GM11168 (cell line): ENCODE data around the gene C19orf81.

Experiments used
- in situ Hi-C: fragments of 300-500 bp; cut with MboI; formaldehyde crosslinking; loops from one replicate; pipeline ENCODE4 v1.12.0; 2022; ENCODE audit warnings: low sequenced_read_pairs; ENCODE audit not compliant: unreplicated experiment

The C19orf81 gene

DNA sequence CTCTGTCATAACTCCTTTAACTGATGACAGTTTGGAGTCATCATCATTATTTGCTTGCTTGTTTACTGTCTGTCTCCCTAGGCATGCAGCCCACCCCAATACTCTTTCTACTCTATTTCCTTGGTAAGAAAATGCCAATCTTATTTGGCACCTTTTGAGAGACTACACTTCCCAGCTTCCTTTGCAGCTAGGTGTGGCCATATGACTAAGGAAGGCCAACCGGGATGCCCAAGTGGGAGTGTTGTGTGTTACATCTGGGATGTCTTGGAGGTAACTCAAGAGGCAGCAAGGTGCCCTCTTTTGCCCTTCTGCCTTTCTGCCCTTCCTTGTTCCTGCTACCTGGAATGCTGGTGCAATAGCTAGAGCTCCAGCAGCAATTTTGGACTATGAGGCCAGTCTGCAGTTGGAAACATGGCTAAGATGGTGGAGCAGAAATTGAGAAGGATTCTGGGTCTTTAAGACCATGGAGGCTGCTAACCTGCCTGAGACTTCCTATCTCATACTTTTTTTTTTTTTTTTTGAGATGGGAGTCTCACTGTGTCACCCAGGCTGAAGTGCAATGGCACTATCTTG, 27.5 kb downstream of the C19orf81 start:
- in situ Hi-C loops = no loop called here

DNA sequence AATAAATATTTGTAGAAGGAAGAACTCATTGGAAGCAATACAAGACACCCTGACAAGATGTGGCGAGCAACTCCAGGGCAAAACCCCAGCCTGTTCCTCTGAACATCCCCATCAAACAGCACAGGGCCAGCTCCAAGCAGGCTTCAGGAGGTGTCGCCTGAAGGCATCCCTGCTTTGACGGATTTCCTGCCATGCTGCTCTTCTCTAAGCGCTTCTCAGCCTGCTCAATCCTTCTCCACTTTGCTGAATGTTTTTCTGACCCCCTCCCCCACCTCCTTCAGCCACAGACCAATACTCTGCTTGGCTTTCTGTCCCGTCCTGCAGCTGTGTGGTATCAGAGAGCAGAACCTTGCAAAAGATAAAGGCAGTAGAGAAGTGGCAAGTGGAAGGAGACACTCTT, 28.4 kb downstream of the C19orf81 start:
- in situ Hi-C loops = no loop called here

DNA sequence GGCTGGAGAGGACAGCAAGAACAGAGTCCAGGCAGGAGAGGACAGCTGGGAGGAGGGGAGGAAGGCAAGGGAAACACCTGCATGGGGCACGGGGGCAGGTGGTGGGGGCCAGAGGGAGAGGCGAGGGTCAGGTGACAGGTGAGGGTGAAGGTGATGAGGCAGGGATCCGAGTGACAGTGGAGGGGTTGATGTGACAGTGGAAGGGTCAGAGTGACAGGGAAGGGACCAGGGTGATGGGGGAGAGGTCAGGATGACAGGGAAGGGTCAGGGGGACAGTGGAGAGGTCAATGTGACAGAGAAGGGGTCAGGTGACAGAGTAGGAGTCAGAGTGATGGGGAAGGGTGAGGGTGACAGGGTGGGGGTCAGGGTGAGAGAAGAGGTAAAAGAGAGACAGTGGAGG, 29.1 kb downstream of the C19orf81 start:
- in situ Hi-C loops = no loop called here

DNA sequence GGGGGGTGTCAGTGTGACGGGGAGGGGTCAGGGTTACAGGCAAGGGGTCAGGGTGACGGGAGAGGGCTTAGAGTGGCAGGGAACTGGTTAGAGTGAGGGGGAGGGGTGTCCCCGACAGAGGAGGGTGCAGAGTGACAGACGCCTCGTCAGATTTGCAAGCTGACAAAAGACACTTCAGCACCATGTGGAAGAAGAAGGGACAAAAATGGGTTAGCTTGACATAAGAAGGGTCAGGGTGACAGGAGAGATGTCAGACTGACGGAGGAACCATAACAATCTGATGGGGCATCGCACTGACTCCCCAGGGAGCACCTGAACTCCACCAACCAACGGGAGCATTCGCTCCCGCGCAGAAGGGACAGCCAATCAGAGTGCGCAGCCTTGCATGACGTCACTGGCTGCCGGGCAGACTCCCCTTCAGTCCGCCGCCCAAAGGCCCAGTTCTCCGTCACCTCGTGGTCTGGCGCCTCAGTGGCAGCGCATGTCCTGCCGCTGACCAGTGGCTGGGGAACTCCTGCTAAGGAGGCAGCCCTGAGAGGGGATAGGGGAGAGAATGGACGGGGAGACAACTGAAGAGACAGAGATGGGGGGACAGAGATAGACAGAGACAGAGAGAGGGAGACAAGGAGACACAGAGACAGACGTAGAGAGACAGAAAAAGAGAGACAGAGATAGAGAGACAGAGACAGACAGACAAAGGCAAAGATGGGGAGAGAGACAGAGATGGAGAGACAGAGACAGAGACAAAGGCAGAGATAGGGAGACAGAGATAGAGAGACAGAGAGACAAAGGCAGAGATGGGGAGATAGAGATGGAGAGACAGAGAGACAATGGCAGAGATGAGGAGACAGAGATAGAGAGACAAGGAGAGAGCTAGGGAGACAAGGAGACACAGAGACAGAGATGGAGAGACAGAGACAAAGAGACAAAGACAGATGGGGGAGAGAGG, 30.2 kb downstream of the C19orf81 start:
- in situ Hi-C loops = no loop called here

DNA sequence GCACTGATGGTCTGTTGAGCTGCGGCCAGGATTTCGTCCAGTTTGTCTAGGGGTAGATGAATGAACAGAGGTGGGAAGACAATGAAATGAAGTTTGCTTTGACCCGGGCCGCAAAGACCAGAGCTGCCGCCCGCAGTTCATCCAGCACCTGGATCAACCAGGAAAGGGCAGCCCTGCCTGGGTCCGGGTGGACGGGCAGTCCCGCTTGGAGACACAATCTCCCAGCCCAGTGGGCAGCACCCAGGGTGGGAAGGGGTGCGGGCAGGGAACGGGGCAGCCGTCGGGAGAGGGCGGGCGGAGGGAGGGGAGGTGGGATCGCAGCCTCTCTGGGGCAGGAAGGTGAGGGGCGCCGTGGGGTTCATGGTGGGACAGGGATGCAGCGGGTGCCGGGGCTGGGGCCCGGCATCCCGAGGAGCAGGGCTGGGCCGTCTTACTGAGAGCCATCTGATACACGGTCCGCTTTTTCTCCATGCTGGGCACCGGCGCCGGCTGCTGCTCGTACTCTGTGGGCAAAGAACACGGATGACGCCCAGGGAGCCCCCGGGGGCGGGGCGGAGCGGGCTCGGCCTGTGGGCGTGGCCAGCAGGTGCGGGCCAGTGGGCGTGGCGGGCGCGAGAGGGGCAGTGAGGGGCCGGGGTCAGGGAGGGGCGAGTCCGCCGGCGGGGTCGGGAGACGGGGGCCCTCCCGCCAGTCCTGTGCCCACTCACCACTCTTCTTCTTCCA, 37.2 kb downstream of the C19orf81 start:
- in situ Hi-C loops = no loop called here

DNA sequence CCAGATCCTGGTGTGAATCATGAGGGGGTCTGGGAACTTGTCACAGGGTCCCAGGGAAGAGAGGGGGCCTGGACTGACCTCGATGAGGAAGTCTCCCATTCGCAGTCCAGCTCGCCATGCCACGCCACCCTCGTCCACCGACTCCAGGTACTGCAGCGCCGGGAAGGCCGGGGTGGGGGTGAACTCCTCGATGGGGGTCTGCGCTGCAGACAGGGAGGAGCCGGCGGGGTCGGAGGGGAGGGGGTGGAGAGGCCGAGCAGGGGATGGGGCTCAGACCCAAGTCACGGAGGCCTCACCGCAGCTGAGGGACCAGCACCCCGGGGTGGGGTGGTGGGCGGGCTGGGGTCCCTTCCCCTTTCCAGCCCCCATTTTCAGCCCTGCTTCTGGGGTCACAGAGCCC, 39.5 kb downstream of the C19orf81 start:
- in situ Hi-C loops = no loop called here

DNA sequence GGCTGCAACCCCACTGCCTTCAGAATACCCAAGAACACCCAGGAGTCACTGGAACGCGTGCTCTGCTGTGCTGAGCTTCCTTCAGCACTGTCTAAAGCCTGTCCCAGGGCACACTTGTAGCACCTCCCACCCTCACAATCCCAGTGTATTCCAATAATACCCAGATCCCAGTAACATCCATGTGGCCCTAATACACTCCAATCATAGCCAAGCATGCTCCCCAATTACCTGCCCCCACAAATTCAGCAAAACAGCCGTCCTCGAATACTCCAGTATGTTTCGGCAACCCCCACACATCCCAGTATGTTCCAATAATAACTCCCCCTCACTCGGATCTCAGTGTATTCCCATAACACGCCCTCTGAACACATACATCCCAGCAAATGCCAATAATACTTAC, 41.2 kb downstream of the C19orf81 start:
- in situ Hi-C loops = no loop called here

DNA sequence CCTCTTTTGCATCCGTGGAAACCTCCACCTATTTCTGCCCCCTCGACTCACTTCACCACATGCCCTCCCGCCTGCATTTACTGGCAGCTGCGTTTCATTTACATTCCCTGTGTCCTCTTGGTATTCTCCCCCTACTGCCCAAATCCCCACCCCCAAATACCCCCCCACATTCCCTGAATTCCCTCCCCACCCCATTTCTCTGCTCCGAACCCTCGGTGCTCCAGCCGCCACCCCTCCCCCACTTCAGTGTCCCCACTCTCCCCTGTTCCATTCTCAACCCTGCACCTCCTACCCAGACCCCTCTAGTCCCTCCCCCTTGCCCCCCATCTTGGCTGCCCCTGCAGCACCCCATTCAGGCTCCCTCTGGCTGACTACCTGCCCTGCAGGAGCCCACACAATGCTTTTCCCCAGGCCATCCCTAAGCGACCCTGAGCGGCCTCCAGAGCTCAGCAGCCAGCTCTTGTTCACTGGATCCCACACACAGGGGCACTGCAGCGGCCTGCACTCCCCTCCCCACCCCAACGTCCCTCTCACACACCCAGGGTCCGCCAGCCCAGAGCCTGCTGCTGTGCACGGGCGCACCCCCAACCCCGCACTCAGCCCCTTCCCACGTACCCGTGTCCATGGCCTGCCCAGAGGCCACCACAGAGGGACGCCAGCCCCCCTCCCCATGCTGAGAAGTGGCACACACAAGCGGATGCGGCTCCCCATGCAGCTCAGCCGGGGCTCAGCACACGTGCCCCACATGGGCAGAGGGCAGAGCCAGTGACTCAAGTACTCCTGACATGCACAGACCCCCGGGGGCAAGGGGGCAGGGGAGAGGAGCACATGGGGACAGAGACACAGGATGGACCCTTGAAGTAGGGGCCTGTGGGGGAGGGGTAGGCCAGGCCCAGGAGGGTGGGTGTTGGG, 44.1 kb downstream of the C19orf81 start:
- in situ Hi-C loops = no loop called here

DNA sequence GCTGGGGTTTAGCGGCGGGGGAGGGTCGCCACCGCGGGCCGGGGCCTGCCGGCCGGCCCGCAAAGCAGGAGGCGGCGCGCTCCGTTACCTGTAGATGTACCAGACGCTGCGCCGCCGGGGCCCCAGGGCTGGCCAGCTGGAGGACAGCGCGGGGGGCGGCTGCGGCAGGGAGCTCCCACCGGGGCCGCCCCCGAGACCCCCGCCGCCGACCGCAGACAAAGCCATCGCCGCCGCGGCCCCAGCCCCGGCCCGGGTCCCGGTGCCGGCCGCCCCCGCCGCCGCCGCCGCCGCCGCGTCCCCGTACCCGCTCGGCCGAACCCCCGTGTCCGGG, 45.5 kb downstream of the C19orf81 start:
- in situ Hi-C loops = no loop called here

DNA sequence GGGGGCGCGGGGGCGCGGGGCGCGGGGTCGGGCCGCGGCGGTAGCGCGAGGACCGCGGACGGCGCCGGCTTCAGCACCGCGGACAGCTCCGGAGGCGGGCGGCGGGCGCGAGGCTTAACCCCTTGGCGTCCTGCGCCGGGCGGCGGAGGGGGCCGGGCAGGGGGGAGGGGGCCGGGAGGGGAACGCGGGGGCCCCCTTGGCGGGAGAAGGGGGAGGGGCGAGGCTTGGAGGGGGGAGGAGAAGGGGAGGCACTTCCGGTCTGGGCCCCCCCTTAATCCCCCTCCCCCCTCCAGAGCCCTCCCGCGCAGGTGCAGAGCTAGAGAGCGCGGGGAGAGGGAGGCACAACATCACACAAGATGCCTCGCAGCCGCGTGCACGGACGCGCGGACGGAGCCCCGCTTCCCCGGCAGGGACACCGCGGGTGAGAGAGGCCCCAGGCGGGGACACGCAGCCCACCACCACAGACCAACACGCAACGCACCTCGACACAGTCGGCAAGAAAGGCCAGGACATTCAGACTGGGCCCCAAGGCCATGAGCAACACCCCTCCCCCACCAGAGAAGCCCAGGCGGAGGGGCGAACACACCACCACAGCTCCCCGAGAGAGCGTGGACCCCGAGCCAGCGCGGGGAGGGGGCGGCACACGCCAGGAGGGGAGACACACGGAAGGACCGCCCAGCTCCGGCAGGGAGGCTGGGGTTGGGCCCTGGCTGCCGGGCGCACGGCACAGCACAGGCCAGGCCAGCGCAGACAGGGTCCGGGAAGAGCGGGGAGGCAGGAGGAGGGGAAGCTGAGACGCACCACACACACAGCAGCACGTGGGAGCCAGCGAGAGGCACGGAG, 46.2 kb downstream of the C19orf81 start:
- in situ Hi-C loops = no loop called here

DNA sequence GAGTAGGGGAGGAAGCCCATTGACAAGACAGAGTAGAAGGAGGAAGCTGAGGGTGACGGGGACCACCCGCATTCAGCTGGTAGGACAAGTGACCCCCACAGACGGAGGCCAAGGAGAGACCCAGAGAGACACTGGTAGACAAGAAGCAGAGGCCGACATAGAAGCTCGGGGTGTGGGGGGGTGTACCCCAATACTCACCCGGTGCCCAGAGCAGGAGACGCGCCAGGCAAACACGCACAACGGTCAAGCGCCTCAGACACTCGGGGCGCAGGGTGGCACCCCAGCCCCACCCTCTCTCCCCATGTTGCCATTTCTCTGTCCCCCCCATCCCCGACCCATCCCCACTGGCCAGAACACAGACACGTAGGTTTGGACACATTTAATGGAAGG, 46.8 kb downstream of the C19orf81 start:
- in situ Hi-C loops = no loop called here

DNA sequence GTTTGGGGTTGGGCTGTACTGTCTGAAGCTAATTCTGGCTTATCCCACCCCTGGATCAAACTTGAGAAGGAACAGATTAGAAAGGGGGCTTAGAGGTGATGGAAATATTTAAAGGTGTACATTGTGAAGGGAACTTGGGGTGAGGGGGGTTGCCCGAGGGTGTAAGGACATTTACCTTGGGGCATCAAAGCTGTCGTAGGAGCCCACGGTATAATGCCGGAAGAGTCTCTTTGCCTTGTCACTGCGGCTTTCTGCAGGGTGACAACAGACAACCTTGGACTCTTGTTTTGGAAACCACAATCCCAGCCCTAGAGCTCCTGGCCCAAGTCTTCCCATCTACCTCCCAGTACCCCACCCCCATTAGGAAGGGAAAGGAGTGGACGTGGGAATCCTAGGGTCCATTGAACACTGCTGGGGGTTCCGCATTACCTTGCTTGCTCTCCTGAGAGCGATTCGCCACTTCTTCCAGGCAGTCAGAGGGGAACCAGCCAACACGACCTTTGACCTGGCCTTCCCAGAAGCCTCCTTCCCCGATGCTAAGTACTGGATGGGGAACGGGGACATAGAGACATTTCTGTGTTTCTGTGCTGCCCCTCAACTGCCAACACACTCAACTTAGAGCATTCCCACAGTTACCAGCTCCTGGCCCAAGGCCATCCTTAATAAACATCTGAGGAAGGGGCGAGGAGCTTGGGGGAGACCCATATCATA, 48.3 kb downstream of the C19orf81 start:
- in situ Hi-C loops = no loop called here

DNA sequence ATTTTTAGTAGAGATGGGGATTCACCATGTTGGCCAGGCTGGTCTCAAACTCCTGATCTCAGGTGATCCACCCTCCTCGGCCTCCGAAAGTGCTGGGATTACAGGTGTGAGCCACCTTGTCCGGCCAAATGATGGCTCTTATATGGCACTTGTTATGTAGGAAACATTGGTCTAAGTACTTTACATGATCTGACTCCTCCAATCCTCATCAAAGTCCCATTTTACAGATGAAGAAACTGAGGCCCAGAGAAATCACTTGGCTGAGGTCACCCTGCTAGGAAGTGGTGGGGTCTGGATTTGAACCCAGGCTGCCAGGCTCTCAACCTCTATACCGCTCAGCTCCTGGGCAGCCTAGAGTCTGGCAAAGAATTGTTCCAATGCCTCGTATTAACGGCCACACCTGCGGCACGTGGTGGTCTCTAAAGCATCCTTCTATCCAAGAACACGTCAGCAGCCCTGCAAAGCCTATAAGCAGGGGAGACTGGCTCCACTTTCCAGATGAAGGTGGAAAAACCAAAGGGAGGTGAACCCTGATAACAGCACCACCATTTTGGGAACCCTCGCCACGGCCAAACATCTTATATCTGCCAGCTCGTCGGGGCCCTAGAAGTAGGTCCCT, 52.2 kb downstream of the C19orf81 start:
- in situ Hi-C loops = no loop called here

DNA sequence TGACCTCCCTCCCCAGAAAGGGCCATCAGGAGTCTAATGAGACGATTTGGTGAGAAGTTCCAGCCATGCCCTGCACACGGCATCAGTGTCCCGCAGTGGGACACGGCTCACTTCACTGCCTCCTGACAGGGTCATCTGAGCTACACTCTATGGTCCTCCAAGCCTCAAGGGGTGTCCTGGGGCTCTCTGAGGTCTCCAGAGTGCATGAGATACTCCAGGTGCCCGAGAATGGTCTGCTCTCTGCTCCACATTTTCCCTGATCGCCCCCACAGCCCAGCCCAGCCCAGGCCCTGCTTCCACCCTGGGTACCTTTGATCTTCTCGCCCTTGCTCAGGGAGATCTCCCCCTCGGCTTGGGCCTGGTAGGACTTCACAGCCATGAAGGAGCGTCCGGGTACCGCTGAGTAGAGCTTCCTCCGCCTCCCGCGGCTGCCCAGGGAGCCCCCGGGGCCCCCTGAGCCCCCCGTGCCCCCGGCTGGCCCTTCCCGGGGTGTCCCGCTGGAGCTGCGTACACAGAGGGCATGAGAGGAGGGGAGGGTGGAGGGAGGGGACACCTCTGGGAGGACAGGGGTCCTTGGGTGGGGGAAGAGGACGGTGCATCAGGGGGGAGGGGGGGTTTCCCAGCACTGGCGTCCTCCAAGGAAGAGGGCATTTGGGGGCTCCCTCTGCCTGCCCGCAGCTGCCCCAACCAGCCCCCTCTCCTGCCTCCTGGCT, 53.1 kb downstream of the C19orf81 start:
- in situ Hi-C loops = no loop called here

DNA sequence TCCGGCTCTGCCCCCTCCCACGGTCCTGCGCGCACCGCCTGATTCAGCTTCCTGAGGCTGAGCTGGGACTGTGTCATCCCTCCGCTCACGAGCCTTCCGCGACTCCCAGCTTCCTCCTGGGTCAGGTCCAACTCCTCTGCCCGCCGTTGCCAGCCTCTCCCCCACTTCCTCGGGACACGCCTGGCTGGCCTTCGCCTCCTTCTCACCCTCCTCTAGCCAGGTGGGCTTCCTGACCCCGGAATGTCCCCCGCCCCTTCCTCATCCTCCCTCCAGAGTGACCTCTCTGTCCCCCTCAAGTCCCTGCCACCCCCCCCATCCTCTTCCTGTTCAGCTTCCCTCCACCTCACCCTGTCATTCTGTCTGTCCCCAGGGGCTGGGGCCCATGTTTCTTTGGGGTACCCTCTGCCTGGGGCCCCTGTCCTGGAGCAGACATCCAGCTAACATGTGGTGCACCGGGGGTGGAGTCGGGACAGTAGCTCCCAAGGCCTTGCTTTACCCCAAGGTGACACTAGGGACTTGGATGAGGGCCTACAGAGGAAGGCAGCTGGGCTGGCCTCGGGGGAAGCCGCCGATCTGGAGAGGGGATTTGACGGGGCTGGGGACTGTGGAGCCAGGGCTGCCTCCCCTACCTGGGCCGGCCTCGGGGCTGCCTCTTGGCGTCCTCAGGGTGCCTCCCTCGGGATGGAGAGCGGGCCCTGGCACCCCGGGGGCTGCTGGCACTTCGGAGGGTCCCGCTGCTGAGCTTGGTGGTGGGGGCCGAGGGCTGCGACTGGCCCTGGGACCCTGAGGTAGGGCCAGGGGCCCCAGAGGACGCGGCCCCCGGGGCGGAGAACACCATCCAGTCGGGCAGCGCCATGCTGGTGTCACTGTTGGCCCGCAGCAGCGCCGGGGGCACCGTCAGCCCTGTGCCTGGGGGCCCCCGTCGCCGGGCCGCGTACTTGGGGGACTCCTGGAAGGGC, 53.9 kb downstream of the C19orf81 start:
- in situ Hi-C loops = no loop called here

DNA sequence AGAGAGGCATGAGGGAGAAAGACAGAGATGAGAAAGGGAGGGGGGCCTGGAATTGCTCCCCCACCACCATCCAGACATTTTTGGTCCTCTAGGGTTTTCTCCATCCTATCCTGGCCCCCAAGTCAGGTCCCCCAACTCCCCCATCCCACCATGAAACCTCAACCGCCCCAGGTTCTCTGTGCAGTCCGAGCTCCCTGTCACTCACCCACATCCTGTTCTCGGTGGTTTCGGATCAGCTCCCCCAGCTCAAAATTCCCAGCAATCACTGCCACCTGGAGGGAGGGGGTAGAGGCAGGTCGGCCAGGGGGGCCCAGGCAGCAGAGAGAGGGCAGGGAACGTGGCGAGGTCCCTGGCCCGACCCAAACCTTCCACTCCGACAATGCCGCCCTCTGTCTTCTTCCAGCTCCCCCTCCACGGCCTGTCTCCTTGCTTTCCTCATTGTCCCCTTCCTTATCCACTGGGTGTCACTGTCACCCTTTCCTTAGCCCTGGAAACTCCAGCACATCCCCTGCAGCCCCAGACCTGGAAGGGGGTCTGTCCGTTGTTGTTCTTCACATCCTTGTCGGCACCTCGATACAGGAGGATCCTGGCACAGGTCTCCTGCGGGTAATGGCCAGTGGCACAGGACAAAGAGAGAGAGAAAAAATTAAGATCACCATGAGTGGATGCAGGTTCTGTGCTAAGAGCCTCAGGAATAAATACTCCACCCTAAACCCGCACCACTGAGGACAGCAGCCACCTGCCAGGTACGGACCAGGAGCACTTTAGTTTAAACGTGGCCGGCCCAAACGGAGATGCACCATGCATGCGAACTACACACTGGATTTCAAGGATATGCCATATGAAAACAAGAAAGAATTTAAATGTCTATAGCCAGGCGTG, 54.9 kb downstream of the C19orf81 start:
- in situ Hi-C loops = no loop called here
